Brain microvascular endothelial cell (primary cell): ENCODE measurements around the gene MUC6.

ENCODE experiments used
- DNase-seq: peaks from one replicate; pipeline ENCODE4 v3.0.0-alpha.2; 2020
- H3K27ac ChIP-seq: fragments of 250-450 bp; sonication (Bioruptor Pico); 2 replicates; pipeline ENCODE4 v1.5.1; 2020; ENCODE audit warnings: mild to moderate bottlenecking, moderate library complexity
- H3K27me3 ChIP-seq: fragments of 250-450 bp; sonication (Bioruptor Pico); replicated peaks from 2 replicates; pipeline ENCODE4 v1.5.1; 2020; ENCODE audit warnings: mild to moderate bottlenecking
- H3K36me3 ChIP-seq: fragments of 250-450 bp; sonication (Bioruptor Pico); replicated peaks from 2 replicates; pipeline ENCODE4 v1.5.1; 2020; ENCODE audit warnings: mild to moderate bottlenecking
- H3K4me3 ChIP-seq: 2 replicates; pipeline ENCODE4 v1.5.1; 2011; ENCODE audit warnings: low read depth, mild to moderate bottlenecking, control low read depth, low read length, moderate library complexity
- in situ Hi-C: cut with HindIII; loops from 2 replicates; pipeline ENCODE4 v1.10.0; 2017; ENCODE audit warnings: low sequenced_read_pairs, low pct_ligation_motif_present
- TF ChIP-seq, protein P1 (sequence below): IDR thresholded peaks from 2 replicates; pipeline ENCODE4 v1.5.1; 2011; ENCODE audit warnings: low read depth, mild to moderate bottlenecking, moderate library complexity, low read length, control low read depth, inconsistent platforms; ENCODE audit errors: missing control alignments

Gene MUC6

DNA sequence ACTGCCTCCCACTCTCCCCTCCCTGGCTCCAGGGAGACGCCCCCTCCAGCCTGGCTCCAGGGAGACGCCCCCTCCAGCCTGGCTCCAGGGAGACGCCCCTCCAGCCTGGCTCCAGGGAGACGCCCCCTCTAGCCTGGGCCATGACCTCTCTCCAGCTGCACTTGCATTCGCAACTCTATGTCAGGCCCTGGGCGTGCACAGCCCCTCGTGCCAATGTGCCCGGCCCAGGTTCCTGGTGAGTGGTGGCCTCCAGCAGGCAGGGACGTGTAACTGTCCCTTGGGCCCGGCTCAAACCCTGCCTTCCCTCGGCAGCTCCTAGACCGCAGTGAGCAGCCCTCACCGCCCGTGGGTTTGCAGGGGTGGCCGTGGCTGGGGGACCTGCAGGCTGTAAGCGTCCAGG lies 6.9 kb downstream of the MUC6 start:
- no peak overlapping the region for H3K4me3 ChIP-seq
- no peaks in the 10 kb centered on the region for H3K27me3 ChIP-seq
- no peak overlapping the region for H3K27ac ChIP-seq
- no peaks in the 10 kb centered on the region for H3K36me3 ChIP-seq
- no peak for DNase-seq
- in situ Hi-C loops = loop anchor here (25.0 kb wide), 1 partner anchor 117 kb away; the partner anchor contains the start of gene CHID1
- TF ChIP-seq, protein P1, sequence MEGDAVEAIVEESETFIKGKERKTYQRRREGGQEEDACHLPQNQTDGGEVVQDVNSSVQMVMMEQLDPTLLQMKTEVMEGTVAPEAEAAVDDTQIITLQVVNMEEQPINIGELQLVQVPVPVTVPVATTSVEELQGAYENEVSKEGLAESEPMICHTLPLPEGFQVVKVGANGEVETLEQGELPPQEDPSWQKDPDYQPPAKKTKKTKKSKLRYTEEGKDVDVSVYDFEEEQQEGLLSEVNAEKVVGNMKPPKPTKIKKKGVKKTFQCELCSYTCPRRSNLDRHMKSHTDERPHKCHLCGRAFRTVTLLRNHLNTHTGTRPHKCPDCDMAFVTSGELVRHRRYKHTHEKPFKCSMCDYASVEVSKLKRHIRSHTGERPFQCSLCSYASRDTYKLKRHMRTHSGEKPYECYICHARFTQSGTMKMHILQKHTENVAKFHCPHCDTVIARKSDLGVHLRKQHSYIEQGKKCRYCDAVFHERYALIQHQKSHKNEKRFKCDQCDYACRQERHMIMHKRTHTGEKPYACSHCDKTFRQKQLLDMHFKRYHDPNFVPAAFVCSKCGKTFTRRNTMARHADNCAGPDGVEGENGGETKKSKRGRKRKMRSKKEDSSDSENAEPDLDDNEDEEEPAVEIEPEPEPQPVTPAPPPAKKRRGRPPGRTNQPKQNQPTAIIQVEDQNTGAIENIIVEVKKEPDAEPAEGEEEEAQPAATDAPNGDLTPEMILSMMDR = no peak

DNA sequence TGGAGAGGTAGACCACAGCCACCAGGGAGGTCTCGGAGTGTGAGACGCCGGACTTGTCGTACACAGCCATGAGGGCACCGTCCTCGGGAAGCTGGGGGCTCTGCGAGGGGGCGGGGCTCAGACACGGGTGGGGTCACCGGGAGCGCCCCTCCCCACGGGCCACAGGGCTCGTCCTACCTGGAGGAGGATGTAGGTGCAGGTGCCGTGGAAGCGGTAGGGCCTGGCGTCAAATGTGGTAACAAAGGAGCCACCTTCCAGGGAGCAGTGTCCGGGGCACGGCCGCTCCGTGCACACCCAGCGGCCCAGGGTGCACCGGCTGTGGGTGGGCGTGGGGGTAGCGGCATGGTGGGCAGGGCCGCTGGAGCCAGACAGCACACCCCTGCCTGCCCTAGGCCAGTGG lies 7.5 kb downstream of the MUC6 start:
- H3K27me3 ChIP-seq = no peaks in the 10 kb centered on the region
- in situ Hi-C loops = loop anchor here (25.0 kb wide), 1 partner anchor 117 kb away; the partner anchor contains the start of gene CHID1
- no peak for DNase-seq
- no peaks in the 10 kb centered on the region for H3K36me3 ChIP-seq
- no peak overlapping the region for H3K4me3 ChIP-seq
- H3K27ac ChIP-seq = no peak overlapping the region
- TF ChIP-seq, protein P1 = no peak

DNA sequence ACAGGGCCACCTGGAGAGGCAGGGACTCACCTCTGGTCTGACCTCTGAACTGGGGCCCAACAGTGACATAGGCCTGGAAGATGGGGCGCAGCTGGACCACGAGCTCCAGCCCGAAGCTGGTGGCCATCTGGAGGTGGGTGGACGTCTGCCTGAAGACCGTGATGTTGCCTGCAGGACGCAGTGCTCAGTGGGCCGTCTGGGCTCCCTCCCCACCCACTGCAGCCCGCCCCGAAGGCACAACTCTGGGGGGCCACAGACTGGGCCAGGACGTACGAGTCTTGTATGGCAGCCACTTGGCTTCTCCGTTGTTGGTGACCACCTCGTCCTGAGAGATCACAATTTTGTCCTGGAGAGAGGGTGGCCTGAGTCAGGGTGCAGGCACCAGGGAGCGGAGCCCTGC lies 7.9 kb downstream of the MUC6 start:
- no peaks in the 10 kb centered on the region for H3K36me3 ChIP-seq
- no peak overlapping the region for H3K27ac ChIP-seq
- H3K4me3 ChIP-seq = no peak overlapping the region
- no peaks in the 10 kb centered on the region for H3K27me3 ChIP-seq
- in situ Hi-C loops = loop anchor here (25.0 kb wide), 1 partner anchor 116 kb away; the partner anchor contains the start of gene CHID1
- TF ChIP-seq, protein P1 = no peak
- no peak for DNase-seq

DNA sequence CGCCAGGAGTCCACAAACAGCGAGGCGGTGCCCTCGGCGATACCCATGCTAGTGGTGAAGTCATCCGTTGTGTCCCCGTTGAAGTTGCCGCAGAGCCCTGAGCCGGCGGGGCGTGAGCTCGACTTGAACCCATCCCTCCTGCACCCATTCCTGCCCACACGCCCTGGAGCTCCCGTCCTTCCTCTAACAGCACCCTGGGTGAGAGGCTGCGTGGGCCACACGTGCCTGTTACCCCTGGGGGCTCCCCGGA lies 8.3 kb downstream of the MUC6 start:
- Histone ChIP-seq H3K27me3 (no peaks in the 10 kb centered on the region), H3K27ac (no peak overlapping the region), H3K4me3 (no peak overlapping the region), H3K36me3 (no peaks in the 10 kb centered on the region)
- TF ChIP-seq, protein P1 = no peak
- DNase-seq = no peak
- in situ Hi-C loops = loop anchor here (25.0 kb wide), 1 partner anchor 116 kb away; the partner anchor contains the start of gene CHID1

DNA sequence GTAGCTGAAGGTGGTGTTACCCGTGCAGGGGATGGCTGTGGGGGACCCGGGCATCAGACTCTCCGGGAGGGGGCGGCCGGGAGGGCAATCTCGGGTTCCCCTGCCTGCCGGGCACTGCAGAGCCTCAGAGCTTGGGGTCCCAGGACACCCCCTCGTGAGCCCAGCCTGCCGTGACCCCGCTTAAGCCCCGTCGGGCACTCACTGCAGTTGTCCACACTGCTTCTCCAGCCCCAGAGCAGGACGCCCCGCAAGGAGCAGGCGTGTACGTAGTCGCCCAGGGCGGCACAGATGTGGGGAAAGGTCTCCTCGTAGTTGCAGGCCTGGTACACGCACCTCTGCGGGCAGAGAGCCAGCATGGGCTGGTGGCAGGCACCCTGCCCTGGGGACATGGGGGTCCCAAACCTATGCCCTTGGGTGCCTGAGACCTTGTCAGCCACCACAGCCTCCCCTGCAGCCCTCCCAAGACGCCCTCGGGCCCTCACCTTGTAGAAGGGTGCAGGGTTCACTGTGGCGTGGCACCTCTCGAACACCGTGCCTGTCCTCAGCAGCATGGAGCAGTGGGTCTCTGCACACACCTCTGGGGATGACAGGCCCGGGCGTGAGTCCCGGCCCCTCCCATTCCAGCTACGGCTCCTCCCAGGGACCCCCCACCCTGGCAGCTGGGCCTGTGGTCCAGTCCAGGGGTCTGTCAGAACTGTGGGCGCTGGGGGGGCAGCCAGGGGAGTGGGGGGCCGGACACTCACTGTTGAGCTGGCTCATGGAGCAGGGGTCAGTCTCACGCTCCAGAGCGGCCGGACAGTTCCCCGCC lies 8.8 kb downstream of the MUC6 start:
- no peaks in the 10 kb centered on the region for H3K27me3 ChIP-seq
- no peak overlapping the region for H3K4me3 ChIP-seq
- in situ Hi-C loops = loop anchor here (25.0 kb wide), 1 partner anchor 115 kb away; the partner anchor contains the start of gene CHID1
- TF ChIP-seq, protein P1 = no peak
- no peak overlapping the region for H3K27ac ChIP-seq
- DNase-seq = no peak
- no peaks in the 10 kb centered on the region for H3K36me3 ChIP-seq
